ENCODE data around the gene HTT. TPM values are rescaled to one million over a fixed set of nuclear protein-coding genes. Genes with fewer than 3 reads are reported as not detected.
A peak's percentile ranks its signal among the peaks of the same experiment; 100 is the strongest.

The HTT gene
- total RNA-seq, 6 experiments from 2014 or later: 25.5 to 37.8 (median 30.3) TPM

GRCh38 chr4:3168029-3168428 lies 93.5 kb downstream of the HTT start:
- Histone ChIP-seq H3K27ac (no peak overlapping the region), H3K36me3 (peaks cover 0 to 16% (median 4%) of the 10 kb centered on the region in 4 donors), H3K9me3 (no peaks in the 10 kb centered on the region), H3K27me3 (no peaks in the 10 kb centered on the region), H3K4me3 (no peak overlapping the region), H3K4me1 (no peaks in the 10 kb centered on the region)
- ATAC-seq: peak in 1 of 4 donors; percentile 36
- no peak for DNase-seq
- 94% methylated on average over 3 of the region's 3 CpGs for WGBS (ENCODE audit: insufficient coverage, low coverage, low lambda C conversion rate, missing lambda C conversion rate)
- no peak for TF ChIP-seq POLR2A (IDR thresholded peaks at IDR 0.05)
- no peak for TF ChIP-seq CTCF (IDR thresholded peaks at IDR 0.05)
- intact Hi-C loops (cut with DNase I): no loop called here

- intact Hi-C loops (cut with DNase I): no loop called here
- TF ChIP-seq POLR2A (IDR thresholded peaks at IDR 0.05): no peak
- 91% methylated on average over 11 of the region's 12 CpGs for WGBS (ENCODE audit: insufficient coverage, low coverage, low lambda C conversion rate, missing lambda C conversion rate)
- no peak overlapping the region for H3K27ac ChIP-seq
- no peak overlapping the region for H3K4me3 ChIP-seq
- peaks cover 0 to 7% (median 0%) of the 10 kb centered on the region in 4 donors for H3K4me1 ChIP-seq
- no peak for ATAC-seq
- DNase-seq: no peak
- no peaks in the 10 kb centered on the region for H3K9me3 ChIP-seq
- peaks cover 0 to 47% (median 12%) of the 10 kb centered on the region in 4 donors for H3K36me3 ChIP-seq
- H3K27me3 ChIP-seq: no peaks in the 10 kb centered on the region
Observed at GRCh38 chr4:3174371-3175338, 100.2 kb downstream of the HTT start.

- H3K36me3 ChIP-seq: peaks cover 0 to 47% (median 14%) of the 10 kb centered on the region in 4 donors
- peaks cover 0 to 7% (median 0%) of the 10 kb centered on the region in 4 donors for H3K4me1 ChIP-seq
- H3K9me3 ChIP-seq: no peaks in the 10 kb centered on the region
- TF ChIP-seq CTCF (IDR thresholded peaks at IDR 0.05) (no peak), POLR2A (IDR thresholded peaks at IDR 0.05) (no peak)
- intact Hi-C loops (cut with DNase I): no loop called here
- no peak overlapping the region for H3K4me3 ChIP-seq
- no peak for DNase-seq
- H3K27me3 ChIP-seq: no peaks in the 10 kb centered on the region
- WGBS (ENCODE audit: insufficient coverage, low coverage, low lambda C conversion rate, missing lambda C conversion rate): 68% methylated on average over 10 of the region's 11 CpGs
- peak in 2 of 4 donors; percentile 17 to 20 for ATAC-seq
- H3K27ac ChIP-seq: no peak overlapping the region
Observed at GRCh38 chr4:3176367-3177229, 102.1 kb downstream of the HTT start.

- no peaks in the 10 kb centered on the region for H3K9me3 ChIP-seq
- no peak overlapping the region for H3K4me3 ChIP-seq
- DNase-seq: no peak
- H3K27ac ChIP-seq: no peak overlapping the region
- intact Hi-C loops (cut with DNase I): no loop called here
- H3K36me3 ChIP-seq: peaks cover 0 to 48% (median 16%) of the 10 kb centered on the region in 4 donors
- ATAC-seq: no peak
- TF ChIP-seq CTCF (IDR thresholded peaks at IDR 0.05) (no peak), POLR2A (IDR thresholded peaks at IDR 0.05) (no peak)
- H3K27me3 ChIP-seq: no peaks in the 10 kb centered on the region
- peaks cover 0 to 7% (median 0%) of the 10 kb centered on the region in 4 donors for H3K4me1 ChIP-seq
Observed at GRCh38 chr4:3177426-3177825, 102.9 kb downstream of the HTT start.
